Endothelial cell of umbilical vein (primary cell): ENCODE measurements around the gene USP49. TPM values are rescaled to one million over a fixed set of nuclear protein-coding genes. Genes with fewer than 3 reads are reported as not detected.

Source experiments
- BruUV-seq: library from RNA; stranded (reverse); fragments of 400-500 nt; replicated peaks from 2 replicates; lab custom pipeline; 2021; lab: Mats Ljungman, UMichigan
- CTCF ChIA-PET: fragments of 300-600, 350-600 bp; sonication (Branson Sonifier 250); formaldehyde crosslinking; loops from one replicate; lab custom pipeline; 2021; ENCODE audit warnings: antibody characterized with exemption, inconsistent platforms; lab: Charles Lee
- POLR2A ChIA-PET: fragments of 300-600, 350-600 bp; sonication (Branson Sonifier 250); formaldehyde crosslinking; loops from one replicate; lab custom pipeline; 2021; ENCODE audit warnings: antibody characterized with exemption, inconsistent platforms; lab: Charles Lee
- DNase-seq: peaks from one replicate; pipeline ENCODE4 v3.0.0-alpha.2; 2011; ENCODE audit warnings: low read depth, low spot score
- FAIRE-seq: peaks from 2 replicates; lab custom pipeline; 2011; peaks lifted over from hg19 to GRCh38; lab: Jason Lieb, UNC
- H2AFZ ChIP-seq: 2 replicates; pipeline ENCODE4 v1.6.0; 2012; ENCODE audit warnings: low read depth, low read length, control low read depth, inconsistent platforms
- H3K27ac ChIP-seq: 2 replicates; pipeline ENCODE4 v1.5.1; 2011; ENCODE audit warnings: low read depth, mild to moderate bottlenecking, control low read depth, low read length, moderate library complexity; ENCODE audit not compliant: insufficient read depth
- H3K27me3 ChIP-seq, 2 experiments: 2 replicates each; pipeline versions ENCODE4 v1.6.0 to v1.6.1; 2011; ENCODE audit warnings: low read length in 2 of 2, mixed read lengths in 1 of 2; ENCODE audit not compliant: control insufficient read depth in 2 of 2, insufficient read depth in 2 of 2
- H3K36me3 ChIP-seq, 2 experiments: 2 replicates in 1 of 2; 3 replicates in 1 of 2; pipeline ENCODE4 v1.5.1; 2011; ENCODE audit warnings: low read length in 2 of 2, mild to moderate bottlenecking in 1 of 2, moderate library complexity in 1 of 2; ENCODE audit not compliant: control insufficient read depth in 2 of 2, insufficient read depth in 2 of 2; ENCODE audit errors: extremely low read depth in 1 of 2
- H3K4me1 ChIP-seq: 3 replicates; pipeline ENCODE4 v1.5.1; 2011; ENCODE audit warnings: mild to moderate bottlenecking, low read length; ENCODE audit not compliant: control insufficient read depth, insufficient read depth; ENCODE audit errors: extremely low read depth
- H3K4me2 ChIP-seq: 2 replicates; pipeline ENCODE4 v1.6.1; 2011; ENCODE audit warnings: low read length, control low read depth, mixed read lengths; ENCODE audit not compliant: insufficient read depth
- H3K4me3 ChIP-seq, 3 experiments: fragments of 200-600 bp in 1 of 3; sonication (generic), shearing (Covaris generic) in 1 of 3; replicated peaks in 1 of 3; 2 replicates each; pipeline ENCODE4 v1.5.1; 2011 to 2016; ENCODE audit warnings: control low read depth in 3 of 3, low read length in 3 of 3, mild to moderate bottlenecking in 2 of 3, inconsistent platforms in 1 of 3, low read depth in 1 of 3, moderate library complexity in 1 of 3; ENCODE audit not compliant: insufficient read depth in 1 of 3
- H3K79me2 ChIP-seq: 2 replicates; pipeline ENCODE4 v1.6.0; 2012; ENCODE audit warnings: low read length, inconsistent platforms; ENCODE audit not compliant: control insufficient read depth, insufficient read depth
- H3K9ac ChIP-seq: replicated peaks from 2 replicates; pipeline ENCODE3; 2011; ENCODE audit warnings: low read length, control low read depth; ENCODE audit not compliant: insufficient read depth; ENCODE audit errors: extremely low read depth
- H3K9me1 ChIP-seq: replicated peaks from 3 replicates; pipeline ENCODE4 v1.6.0; 2011; ENCODE audit warnings: mild to moderate bottlenecking, low read length; ENCODE audit not compliant: control insufficient read depth, insufficient read depth; ENCODE audit errors: extremely low read depth
- H3K9me3 ChIP-seq: replicated peaks from 2 replicates; pipeline ENCODE4 v1.5.1; 2012; ENCODE audit warnings: low read length, inconsistent platforms; ENCODE audit not compliant: control insufficient read depth, insufficient read depth
- H4K20me1 ChIP-seq: replicated peaks from 2 replicates; pipeline ENCODE3; 2011; ENCODE audit warnings: mild to moderate bottlenecking, low read length; ENCODE audit not compliant: control insufficient read depth, insufficient read depth; ENCODE audit errors: extremely low read depth
- EZH2 ChIP-seq: IDR thresholded peaks from 2 replicates; pipeline ENCODE4 v1.6.1; 2012; ENCODE audit warnings: borderline replicate concordance, low read depth, mild to moderate bottlenecking, moderate library complexity, low read length, inconsistent platforms; ENCODE audit not compliant: severe bottlenecking
- FOS ChIP-seq: IDR thresholded peaks from 2 replicates; pipeline ENCODE4 v1.6.1; 2011; ENCODE audit warnings: mild to moderate bottlenecking, low read length, moderate library complexity, borderline replicate concordance; ENCODE audit not compliant: insufficient read depth
- GATA2 ChIP-seq: IDR thresholded peaks from 2 replicates; pipeline ENCODE4 v1.7.0; 2011; ENCODE audit warnings: low read depth, mild to moderate bottlenecking, moderate library complexity, mixed read lengths, low read length; ENCODE audit not compliant: insufficient read length, insufficient read depth
- JUN ChIP-seq: IDR thresholded peaks from 2 replicates; pipeline ENCODE4 v1.6.1; 2011; ENCODE audit warnings: borderline replicate concordance, low read depth; ENCODE audit not compliant: insufficient read length, insufficient read depth
- MAX ChIP-seq: IDR thresholded peaks from 2 replicates; pipeline ENCODE4 v1.6.1; 2011; ENCODE audit not compliant: insufficient read depth, insufficient read length
- MYC ChIP-seq: IDR thresholded peaks from one replicate; pipeline ENCODE4 v1.6.1; 2011; ENCODE audit warnings: mild to moderate bottlenecking, low read depth, low read length
- POLR2A ChIP-seq: IDR thresholded peaks from 2 replicates; pipeline ENCODE4 v1.6.1; 2012; ENCODE audit warnings: low read depth, mild to moderate bottlenecking, control low read depth, low read length
- POLR2AphosphoS5 ChIP-seq: IDR thresholded peaks from 2 replicates; pipeline ENCODE4 v1.6.1; 2012; ENCODE audit warnings: low read depth, mild to moderate bottlenecking, control low read depth, low read length, moderate library complexity; ENCODE audit not compliant: insufficient read depth
- dilution Hi-C: fragments of 300-500 bp; cut with MboI; formaldehyde crosslinking; loops from one replicate; pipeline ENCODE4 v1.15.0; 2019; ENCODE audit warnings: low sequenced_read_pairs; ENCODE audit not compliant: extremely low pct_ligation_motif_present
- intact Hi-C: fragments of 100-400 bp; cut with micrococcal nuclease; formaldehyde crosslinking; loops from one replicate; pipeline ENCODE4 v1.10.0; 2022
- polyA plus RNA-seq, 4 experiments: library from polyadenylated mRNA; depleted of rRNA in 3 of 4; stranded (reverse) in 3 of 4; unstranded in 1 of 4; fragments of >200 nt; gene quantifications; 2 replicates each; pipeline versions ENCODE4 v1.2.1 to v1.2.3, GENCODE V29; 2011 to 2012; ENCODE audit warnings: missing spikeins in 1 of 4
- total RNA-seq: library from RNA; stranded (reverse); gene quantifications from 2 replicates; pipeline ENCODE4 v1.2.3, GENCODE V29; 2021
- TF ChIP-seq, protein P1 (sequence below), 2 donors: IDR thresholded peaks; 1 replicate in 1 of 2; 2 replicates in 1 of 2; pipeline ENCODE4 v1.5.1; 2011; ENCODE audit warnings: low read length in 2 of 2, mild to moderate bottlenecking in 2 of 2, moderate library complexity in 2 of 2, control low read depth in 1 of 2, inconsistent platforms in 1 of 2, low read depth in 1 of 2; ENCODE audit not compliant: insufficient read depth in 1 of 2; ENCODE audit errors: extremely low read depth in 1 of 2

USP49 gene
- total and polyA plus RNA-seq, 2 donors (not counting 3 experiments of a cell fraction or from before 2014, with no cell fraction given), result 2.4 to 4.1 TPM

DNA sequence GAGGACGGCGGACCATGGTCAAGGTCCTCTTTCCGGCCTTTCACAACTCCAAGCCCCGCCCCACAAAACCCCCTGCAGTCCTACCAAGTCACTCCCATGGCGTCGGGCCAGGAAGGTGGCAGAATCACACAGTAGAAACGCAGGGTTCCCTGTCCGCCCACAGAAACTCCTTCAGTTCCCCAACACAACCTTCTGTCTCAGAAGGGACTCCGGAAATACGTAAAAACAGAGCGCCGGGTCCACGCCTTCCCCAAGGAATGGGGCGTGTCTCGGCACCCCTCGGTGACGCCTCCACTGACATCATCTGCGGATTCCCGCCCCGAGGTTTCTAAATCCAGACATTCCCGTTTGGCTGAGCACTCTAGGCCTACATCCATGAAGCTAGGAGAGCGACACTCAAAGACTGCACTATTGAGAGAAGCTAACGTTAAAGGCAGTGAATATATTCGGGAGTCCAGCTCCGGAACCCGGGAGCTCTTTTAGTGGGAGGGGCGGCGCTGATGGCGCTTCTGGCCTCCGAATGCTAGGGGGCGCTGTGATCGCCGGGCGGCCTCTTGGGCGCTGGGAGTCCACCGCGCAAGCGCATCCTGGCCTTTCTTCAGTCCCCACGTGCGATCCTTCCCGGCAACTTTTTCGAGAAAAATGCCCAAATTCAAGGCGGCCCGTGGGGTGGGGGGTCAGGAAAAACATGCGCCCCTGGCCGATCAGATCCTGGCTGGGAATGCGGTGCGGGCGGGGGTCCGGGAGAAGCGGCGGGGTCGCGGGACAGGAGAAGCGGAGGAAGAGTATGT lies 25.9 kb upstream of the USP49 start, which contains the start of the genes BYSL and MED20:
Gene BYSL (plus strand): TSS at position 579 of the 791 bp plus-strand sequence. CDS start 64 bp downstream, at position 643.
Gene MED20 (minus strand): TSS at position 219 of the 791 bp plus-strand sequence. CDS start 121 bp downstream, at position 98.
- no peaks in the 10 kb centered on the region for H3K36me3 ChIP-seq
- H3K4me2 ChIP-seq, result peak within 1 kb of the TSS; percentile 96
- BruUV-seq, result no TSS peak
- CTCF ChIA-PET, result interaction anchor here (0.6 to 3.4 kb wide), 52 partner anchors 9 to 294 kb away, joined by 3 to 59 read pairs (median 4); partner anchors contain the start of genes CCND3, FRS3, PRICKLE4 and TAF8
- H3K27me3 ChIP-seq, result no peaks in the 10 kb centered on the region
- POLR2A ChIA-PET, result interaction anchor here (0.7 to 1.3 kb wide), 5 partner anchors 17 to 134 kb away, joined by 3 to 7 read pairs (median 3); partner anchors contain the start of gene TOMM6
- FAIRE-seq (peak; percentile 91), DNase-seq (peak; percentile 93)
- H3K27ac ChIP-seq, result peak within 1 kb of the TSS; percentile 94
- dilution Hi-C loops, result no loop called here
- peak within 1 kb of the TSS; percentile 61 for H2AFZ ChIP-seq
- H3K79me2 ChIP-seq, result peaks cover 62% of the 10 kb centered on the region
- H3K4me1 ChIP-seq, result peaks cover 38% of the 10 kb centered on the region
- H4K20me1 ChIP-seq, result no peaks in the 10 kb centered on the region
- peak within 1 kb of the TSS; percentile 96 for H3K9ac ChIP-seq
- peak within 1 kb of the TSS; percentile 54 to 83 (median 82) for H3K4me3 ChIP-seq
- intact Hi-C loops, result loop anchor here (1.0 to 2.0 kb wide), 8 partner anchors 15 to 296 kb away; partner anchors contain the start of genes MRPS10, TOMM6 and USP49
- H3K9me3 ChIP-seq, result no peaks in the 10 kb centered on the region
- TF ChIP-seq MYC (peak; percentile 81), GATA2 (no peak), MAX (peak; percentile 79), JUN (no peak), EZH2 (no peak), FOS (no peak), POLR2AphosphoS5 (peak; percentile 69), POLR2A (peak; percentile 72)
- TF ChIP-seq, protein P1, sequence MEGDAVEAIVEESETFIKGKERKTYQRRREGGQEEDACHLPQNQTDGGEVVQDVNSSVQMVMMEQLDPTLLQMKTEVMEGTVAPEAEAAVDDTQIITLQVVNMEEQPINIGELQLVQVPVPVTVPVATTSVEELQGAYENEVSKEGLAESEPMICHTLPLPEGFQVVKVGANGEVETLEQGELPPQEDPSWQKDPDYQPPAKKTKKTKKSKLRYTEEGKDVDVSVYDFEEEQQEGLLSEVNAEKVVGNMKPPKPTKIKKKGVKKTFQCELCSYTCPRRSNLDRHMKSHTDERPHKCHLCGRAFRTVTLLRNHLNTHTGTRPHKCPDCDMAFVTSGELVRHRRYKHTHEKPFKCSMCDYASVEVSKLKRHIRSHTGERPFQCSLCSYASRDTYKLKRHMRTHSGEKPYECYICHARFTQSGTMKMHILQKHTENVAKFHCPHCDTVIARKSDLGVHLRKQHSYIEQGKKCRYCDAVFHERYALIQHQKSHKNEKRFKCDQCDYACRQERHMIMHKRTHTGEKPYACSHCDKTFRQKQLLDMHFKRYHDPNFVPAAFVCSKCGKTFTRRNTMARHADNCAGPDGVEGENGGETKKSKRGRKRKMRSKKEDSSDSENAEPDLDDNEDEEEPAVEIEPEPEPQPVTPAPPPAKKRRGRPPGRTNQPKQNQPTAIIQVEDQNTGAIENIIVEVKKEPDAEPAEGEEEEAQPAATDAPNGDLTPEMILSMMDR (IDR thresholded peaks at IDR 0.05; ENCODE audit: extremely low read depth in 1 of 2, insufficient read depth in 1 of 2, low read depth in 1 of 2, low read length in 2 of 2), result peak; percentile 98
- H3K9me1 ChIP-seq, result no peaks in the 10 kb centered on the region
